Left ventricle myocardium inferior (tissue), 1 donor: ENCODE data around the gene IFNL4. TPM values are rescaled to one million over a fixed set of nuclear protein-coding genes. Genes with fewer than 3 reads are reported as not detected.
"Not testable (repeated sequence)": the region's sequence is repeated elsewhere in the genome, so short reads cannot be mapped to it uniquely, and the experiment has no call there.

ENCODE experiments used
- DNase-seq: peaks from one replicate; pipeline ENCODE4 v3.0.0-alpha.2; 2020
- H3K27ac ChIP-seq: fragments of 200-600 bp; replicated peaks from 2 replicates; pipeline ENCODE4 v1.8.0; 2021
- H3K27me3 ChIP-seq: fragments of 200-600 bp; 2 replicates; pipeline ENCODE4 v1.8.0; 2021; ENCODE audit warnings: low read depth
- H3K36me3 ChIP-seq: fragments of 200-600 bp; 2 replicates; pipeline ENCODE4 v1.8.0; 2021
- H3K4me1 ChIP-seq: fragments of 200-600 bp; 2 replicates; pipeline ENCODE4 v1.8.0; 2021
- H3K4me3 ChIP-seq: fragments of 200-600 bp; 2 replicates; pipeline ENCODE4 v1.8.0; 2021; ENCODE audit warnings: mild to moderate bottlenecking, moderate library complexity
- H3K9me3 ChIP-seq: fragments of 200-600 bp; replicated peaks from 2 replicates; pipeline ENCODE4 v1.8.0; 2021
- intact Hi-C: fragments of 100-400 bp; cut with micrococcal nuclease; formaldehyde crosslinking; loops from one replicate; pipeline ENCODE4 v1.11.0; 2022
- total RNA-seq: library from RNA; stranded (reverse); fragmentation: NEBNext Ultra II Directional; extraction: Animal tissue kit (Norgen Biotek cat#: 25700); gene quantifications from one replicate; pipeline ENCODE4 v1.2.1, GENCODE V29; 2021
- TF ChIP-seq, protein P1 (sequence below): fragments of 200-600 bp; IDR thresholded peaks from 2 replicates; pipeline ENCODE4 v1.8.0; 2021; ENCODE audit warnings: antibody characterized with exemption, mild to moderate bottlenecking, borderline replicate concordance
- donor health status: DM: no; HTN: yes; CAD: no; lungs with severe emphysema.

Gene IFNL4
- total RNA-seq, 1 donor from 2014 or later, result not detected

DNA sequence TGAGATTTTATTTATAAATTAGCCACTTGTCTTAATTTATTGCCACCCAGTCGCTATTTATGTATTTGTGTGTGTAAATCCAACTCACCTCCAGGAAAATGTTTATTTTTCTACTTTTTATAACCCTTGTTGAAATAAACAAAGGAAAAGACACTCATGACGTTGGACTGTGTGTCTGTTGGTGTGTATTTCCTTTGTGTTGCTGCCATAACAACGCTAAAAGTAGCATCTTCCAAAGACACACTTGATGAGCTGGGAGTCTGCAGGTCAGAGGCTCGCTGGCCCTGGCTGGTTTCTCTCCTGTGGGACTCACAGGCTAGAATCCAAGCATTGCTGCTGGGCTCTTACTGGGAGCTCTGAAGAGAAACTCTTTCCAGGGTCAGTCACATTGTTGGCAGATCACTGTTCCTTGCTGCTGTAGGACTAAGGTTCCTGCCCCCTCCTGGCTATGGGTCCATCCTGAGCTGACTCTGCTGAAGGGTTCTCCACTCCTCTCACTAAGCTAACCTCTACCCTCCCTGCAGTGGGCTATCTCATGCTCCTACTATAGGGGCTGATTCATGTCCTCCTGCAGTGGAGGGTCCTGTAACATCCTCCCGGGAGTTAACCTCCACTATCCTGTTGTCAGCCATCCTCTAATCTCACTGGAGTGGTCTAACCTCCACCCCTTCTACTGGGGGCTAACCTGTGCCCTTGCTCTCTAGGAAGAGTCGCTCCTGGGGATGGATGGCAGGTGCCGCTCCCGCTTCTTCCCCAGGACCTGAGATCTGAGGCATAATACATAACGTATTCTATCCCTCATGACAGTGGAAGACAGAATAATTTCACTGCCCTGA is 21.6 kb upstream of the IFNL4 start:
- H3K4me1 ChIP-seq, result peaks cover 3% of the 10 kb centered on the region
- H3K27me3 ChIP-seq, result peaks cover 73% of the 10 kb centered on the region
- H3K9me3 ChIP-seq, result no peaks in the 10 kb centered on the region
- no peaks in the 10 kb centered on the region for H3K36me3 ChIP-seq
- no peak overlapping the region for H3K4me3 ChIP-seq
- H3K27ac ChIP-seq, result no peak overlapping the region
- TF ChIP-seq, protein P1, sequence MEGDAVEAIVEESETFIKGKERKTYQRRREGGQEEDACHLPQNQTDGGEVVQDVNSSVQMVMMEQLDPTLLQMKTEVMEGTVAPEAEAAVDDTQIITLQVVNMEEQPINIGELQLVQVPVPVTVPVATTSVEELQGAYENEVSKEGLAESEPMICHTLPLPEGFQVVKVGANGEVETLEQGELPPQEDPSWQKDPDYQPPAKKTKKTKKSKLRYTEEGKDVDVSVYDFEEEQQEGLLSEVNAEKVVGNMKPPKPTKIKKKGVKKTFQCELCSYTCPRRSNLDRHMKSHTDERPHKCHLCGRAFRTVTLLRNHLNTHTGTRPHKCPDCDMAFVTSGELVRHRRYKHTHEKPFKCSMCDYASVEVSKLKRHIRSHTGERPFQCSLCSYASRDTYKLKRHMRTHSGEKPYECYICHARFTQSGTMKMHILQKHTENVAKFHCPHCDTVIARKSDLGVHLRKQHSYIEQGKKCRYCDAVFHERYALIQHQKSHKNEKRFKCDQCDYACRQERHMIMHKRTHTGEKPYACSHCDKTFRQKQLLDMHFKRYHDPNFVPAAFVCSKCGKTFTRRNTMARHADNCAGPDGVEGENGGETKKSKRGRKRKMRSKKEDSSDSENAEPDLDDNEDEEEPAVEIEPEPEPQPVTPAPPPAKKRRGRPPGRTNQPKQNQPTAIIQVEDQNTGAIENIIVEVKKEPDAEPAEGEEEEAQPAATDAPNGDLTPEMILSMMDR, result no peak
- DNase-seq, result no peak
- intact Hi-C loops, result no loop called here

DNA sequence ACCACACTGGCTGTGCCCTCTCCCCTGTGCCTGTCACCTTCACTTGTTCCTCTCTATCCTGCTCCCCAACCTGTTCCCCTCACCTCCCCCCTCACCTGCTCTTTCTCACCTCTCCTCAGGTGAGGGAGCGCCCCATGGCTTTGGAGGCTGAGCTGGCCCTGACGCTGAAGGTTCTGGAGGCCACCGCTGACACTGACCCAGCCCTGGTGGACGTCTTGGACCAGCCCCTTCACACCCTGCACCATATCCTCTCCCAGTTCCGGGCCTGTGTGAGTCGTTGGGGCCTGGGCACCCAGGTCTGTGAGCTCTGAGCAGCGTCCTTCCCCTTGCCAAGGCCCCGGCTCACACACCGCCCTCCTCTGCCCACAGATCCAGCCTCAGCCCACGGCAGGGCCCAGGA is 20.7 kb upstream of the IFNL4 start:
- H3K36me3 ChIP-seq, intact Hi-C loops, H3K27ac ChIP-seq, DNase-seq, H3K9me3 ChIP-seq, H3K4me3 ChIP-seq: not testable (repeated sequence)
- H3K27me3 ChIP-seq, result peaks cover 75% of the 10 kb centered on the region
- H3K4me1 ChIP-seq, result peaks cover 12% of the 10 kb centered on the region

DNA sequence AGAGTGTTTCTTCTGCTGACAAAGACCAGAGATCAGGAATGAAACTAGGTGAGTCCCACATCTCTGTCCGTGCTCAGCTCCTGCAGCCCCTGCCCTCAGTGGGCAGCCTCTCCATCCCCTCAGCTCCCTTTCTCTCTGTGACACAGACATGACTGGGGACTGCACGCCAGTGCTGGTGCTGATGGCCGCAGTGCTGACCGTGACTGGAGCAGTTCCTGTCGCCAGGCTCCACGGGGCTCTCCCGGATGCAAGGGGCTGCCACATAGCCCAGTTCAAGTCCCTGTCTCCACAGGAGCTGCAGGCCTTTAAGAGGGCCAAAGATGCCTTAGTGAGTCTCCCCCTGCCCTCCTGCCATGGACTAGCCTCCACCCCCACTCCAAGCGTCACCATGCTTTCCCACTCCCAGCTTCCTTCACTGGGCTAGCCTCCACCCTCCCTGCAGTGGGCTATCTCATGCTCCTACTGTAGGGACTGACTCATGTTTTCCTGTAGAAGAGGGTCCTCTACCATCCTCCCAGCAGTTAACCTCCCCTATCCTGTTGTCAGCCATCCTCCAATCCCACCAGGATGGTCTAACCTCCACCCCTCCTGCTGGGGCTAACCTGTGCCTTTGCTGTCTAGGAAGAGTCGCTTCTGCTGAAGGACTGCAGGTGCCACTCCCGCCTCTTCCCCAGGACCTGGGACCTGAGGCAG is 20.0 kb upstream of the IFNL4 start:
- DNase-seq, intact Hi-C loops, H3K9me3 ChIP-seq: not testable (repeated sequence)

DNA sequence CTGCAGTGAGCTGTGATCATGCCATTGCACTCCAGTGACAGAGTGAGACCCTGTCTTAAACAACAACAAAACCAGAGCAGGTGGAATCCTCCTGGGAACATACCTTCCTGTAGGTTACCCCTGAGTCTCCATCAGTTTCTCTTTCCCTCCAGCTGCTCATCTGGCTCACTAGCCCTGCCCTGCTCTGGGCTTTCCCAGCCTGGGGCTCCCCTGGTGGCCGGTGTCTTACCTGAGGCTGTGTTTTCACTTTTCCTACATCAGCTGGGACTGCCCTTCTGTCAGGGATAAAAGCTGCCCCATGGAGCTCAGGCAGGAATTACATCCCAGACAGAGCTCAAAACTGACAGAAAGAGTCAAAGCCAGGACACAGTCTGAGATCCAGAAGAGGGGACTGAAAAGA is 19.4 kb upstream of the IFNL4 start, which contains the start of gene IFNL2:
Gene IFNL2, plus strand, starts transcription at position 312 of the 400 bp plus-strand sequence. CDS start 173 bp downstream, outside the sequence.
- intact Hi-C loops, H3K27ac ChIP-seq, H3K4me3 ChIP-seq, H3K9me3 ChIP-seq, H3K36me3 ChIP-seq, DNase-seq: not testable (repeated sequence)
- Histone ChIP-seq H3K4me1 (peaks cover 14% of the 10 kb centered on the region), H3K27me3 (peaks cover 75% of the 10 kb centered on the region)

More for the DNA sequence above, 20.0 kb upstream of the IFNL4 start:
- Histone ChIP-seq H3K27me3 (peaks cover 75% of the 10 kb centered on the region), H3K4me1 (peaks cover 14% of the 10 kb centered on the region)
- H3K27ac ChIP-seq, H3K36me3 ChIP-seq, H3K4me3 ChIP-seq: not testable (repeated sequence)

DNA sequence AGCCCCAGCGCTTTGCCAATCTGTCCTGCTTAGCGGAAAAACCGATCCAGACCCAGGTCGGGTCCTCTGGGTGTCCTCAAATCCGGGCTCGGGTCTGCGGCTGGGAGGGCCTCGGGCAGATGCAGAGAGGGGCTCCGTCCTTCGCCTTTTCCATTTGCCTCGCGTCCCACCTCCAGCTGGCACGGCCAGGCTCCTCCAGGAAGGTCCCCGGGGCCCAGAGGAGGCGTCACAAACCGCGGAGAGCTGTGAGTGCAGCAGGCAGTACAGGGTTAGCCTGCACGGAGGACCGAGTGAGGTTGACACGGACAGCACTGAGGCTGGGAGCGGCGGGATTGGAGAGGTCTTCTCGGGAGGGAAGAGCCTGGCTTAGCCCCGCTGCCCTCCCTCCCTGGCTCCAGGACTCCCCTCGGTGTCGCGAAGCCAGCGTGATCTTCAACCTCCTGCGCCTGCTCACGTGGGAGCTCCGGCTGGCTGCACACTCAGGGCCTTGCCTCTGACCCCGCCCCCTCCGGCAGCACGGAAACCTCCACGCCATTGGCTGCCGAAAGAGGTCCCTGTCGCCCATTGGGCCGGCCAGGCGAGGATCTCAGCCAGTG is 16.8 kb upstream of the IFNL4 start:
- Histone ChIP-seq H3K36me3 (no peaks in the 10 kb centered on the region), H3K4me1 (peaks cover 14% of the 10 kb centered on the region), H3K27me3 (peaks cover 87% of the 10 kb centered on the region), H3K4me3 (no peak overlapping the region), H3K27ac (no peak overlapping the region), H3K9me3 (no peaks in the 10 kb centered on the region)
- TF ChIP-seq, protein P1, result no peak
- no peak for DNase-seq
- intact Hi-C loops, result no loop called here

DNA sequence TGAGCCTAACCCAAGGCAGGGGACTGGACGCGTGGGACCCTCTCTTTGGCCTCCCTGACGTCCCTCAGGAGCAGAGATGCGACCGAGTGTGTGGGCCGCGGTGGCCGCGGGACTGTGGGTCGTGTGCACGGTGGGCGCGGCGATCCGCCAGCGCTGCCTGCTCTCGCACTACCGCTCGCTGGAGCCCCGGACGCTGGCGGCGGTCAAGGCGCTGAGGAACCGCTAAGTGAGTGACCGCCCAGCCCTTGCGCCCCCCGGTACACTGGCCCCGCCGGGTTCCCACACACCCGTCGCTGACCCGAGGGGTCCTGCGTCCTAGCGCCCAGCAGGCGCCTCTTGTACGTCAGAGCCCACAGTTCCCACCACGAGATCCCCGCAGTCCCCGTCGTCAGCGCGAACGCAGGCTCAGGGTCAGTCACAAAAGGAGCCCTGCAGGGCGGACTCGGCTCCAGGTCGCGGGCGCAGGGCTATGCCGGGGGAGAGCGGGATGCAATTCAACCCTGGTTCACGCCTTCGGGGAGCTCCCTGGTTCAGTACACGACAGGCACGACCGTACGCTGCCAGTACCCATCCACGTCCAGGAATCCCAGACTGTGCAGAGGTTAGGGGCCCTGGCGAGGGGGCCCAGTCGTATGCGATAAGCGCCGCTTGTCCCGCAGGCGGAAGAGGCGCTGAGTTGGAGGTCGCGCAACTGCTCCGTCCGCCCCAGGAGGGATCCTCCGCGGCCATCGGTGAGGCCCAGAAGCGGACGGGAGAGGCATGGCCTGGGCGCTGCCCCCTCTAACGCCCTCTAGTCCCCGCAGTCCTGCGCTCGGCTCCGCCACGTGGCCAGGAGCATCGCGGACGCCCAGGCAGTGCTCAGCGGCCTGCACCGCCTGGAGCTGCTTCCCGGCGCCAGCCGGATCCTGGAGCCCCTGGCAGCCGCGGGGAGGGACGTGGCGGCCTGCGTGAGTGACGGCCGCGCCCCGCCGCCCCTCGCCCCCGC is 15.9 kb upstream of the IFNL4 start:
- H3K4me3 ChIP-seq, result no peak overlapping the region
- no peak for DNase-seq
- no peaks in the 10 kb centered on the region for H3K36me3 ChIP-seq
- TF ChIP-seq, protein P1, result no peak
- intact Hi-C loops, result no loop called here
- no peaks in the 10 kb centered on the region for H3K9me3 ChIP-seq
- no peak overlapping the region for H3K27ac ChIP-seq
- peaks cover 88% of the 10 kb centered on the region for H3K27me3 ChIP-seq
- H3K4me1 ChIP-seq, result peaks cover 14% of the 10 kb centered on the region
